K562 (cell line): Measurements from ENCODE around the gene ZFP64. TPM values are rescaled to one million over a fixed set of nuclear protein-coding genes. Genes with fewer than 3 reads are reported as not detected.
A peak's percentile ranks its signal among the peaks of the same experiment; 100 is the strongest.

Source experiments
- ATAC-seq: fragments of 200-7000 bp; cut with Tn5 transposase; 3 replicates; pipeline ENCODE4 v1.9.1; 2020; ENCODE audit warnings: moderate library complexity
- BruUV-seq: library from RNA; stranded (reverse); fragments of 400-500 nt; replicated peaks from 2 replicates; lab custom pipeline; 2021; lab: Mats Ljungman, UMichigan
- CTCF ChIA-PET: fragments of 300-600 bp; formaldehyde crosslinking; extraction: SDS; loops from one replicate; lab custom pipeline; 2021; ENCODE audit warnings: low intra/inter-chr PET ratio; lab: Yijun Ruan, JAX
- POLR2A ChIA-PET: fragments of 300-600, 350-650 bp; sonication (Branson Sonifier 250); formaldehyde crosslinking; extraction: SDS; loops from one replicate; lab custom pipeline; 2021; ENCODE audit warnings: antibody characterized with exemption, inconsistent platforms; lab: Yijun Ruan, JAX
- DNase-seq, 4 experiments: peaks; one replicate each; pipeline versions ENCODE4 v3.0.0 to v3.0.0-alpha.2; 2011 to 2018; ENCODE audit warnings: low spot score in 3 of 4, mixed read lengths in 3 of 4; ENCODE audit errors: extremely low read depth in 1 of 4
- FAIRE-seq: peaks from 2 replicates; lab custom pipeline; 2011; peaks lifted over from hg19 to GRCh38; lab: Jason Lieb, UNC
- H2AFZ ChIP-seq: 2 replicates; pipeline ENCODE4 v1.6.0; 2011; ENCODE audit warnings: low read depth, low read length, control low read depth, inconsistent platforms
- H3K27ac ChIP-seq: fragments of 200-600 bp; 3 replicates; pipeline ENCODE4 v1.8.0; 2011; ENCODE audit warnings: low read depth, mild to moderate bottlenecking, control low read depth, inconsistent platforms, low read length, moderate library complexity, mixed read lengths; ENCODE audit errors: extremely low read depth
- H3K27me3 ChIP-seq, 2 experiments: fragments of 300-600 bp in 1 of 2; 2 replicates in 1 of 2; 3 replicates in 1 of 2; pipeline versions ENCODE4 v1.6.0 to v1.8.0; 2011; ENCODE audit warnings: inconsistent platforms in 2 of 2, low read length in 2 of 2, mild to moderate bottlenecking in 1 of 2, mixed read lengths in 1 of 2, moderate library complexity in 1 of 2; ENCODE audit not compliant: control insufficient read depth in 2 of 2, insufficient read depth in 2 of 2
- H3K36me3 ChIP-seq: fragments of 300-600 bp; 3 replicates; pipeline ENCODE4 v1.8.0; 2011; ENCODE audit warnings: mild to moderate bottlenecking, low read length, inconsistent platforms; ENCODE audit not compliant: control insufficient read depth, insufficient read depth
- H3K4me1 ChIP-seq, 2 experiments: fragments of 200-600 bp in 1 of 2; replicated peaks in 1 of 2; 2 replicates in 1 of 2; 3 replicates in 1 of 2; pipeline versions ENCODE4 v1.5.1 to v1.8.0; 2011; ENCODE audit warnings: inconsistent platforms in 2 of 2, low read length in 2 of 2, mild to moderate bottlenecking in 1 of 2, mixed read lengths in 1 of 2, moderate library complexity in 1 of 2; ENCODE audit not compliant: control insufficient read depth in 2 of 2, insufficient read depth in 2 of 2
- H3K4me2 ChIP-seq: 2 replicates; pipeline ENCODE4 v1.6.1; 2011; ENCODE audit warnings: low read length, control low read depth, inconsistent platforms, mixed read lengths; ENCODE audit not compliant: insufficient read depth
- H3K4me3 ChIP-seq: fragments of 200-600 bp; sonication (generic), shearing (Covaris generic); 2 replicates; pipeline ENCODE4 v1.5.1; 2016; ENCODE audit warnings: control low read depth, inconsistent platforms
- H3K79me2 ChIP-seq: fragments of 200-600 bp; 3 replicates; pipeline ENCODE4 v1.8.0; 2011; ENCODE audit warnings: low read length, inconsistent platforms; ENCODE audit not compliant: control insufficient read depth, insufficient read depth
- H3K9ac ChIP-seq, 2 experiments: 2 replicates each; pipeline versions ENCODE4 v1.6.0 to v1.6.1; 2011; ENCODE audit warnings: low read depth in 2 of 2, low read length in 2 of 2, control low read depth in 1 of 2, inconsistent platforms in 1 of 2, mild to moderate bottlenecking in 1 of 2, mixed read lengths in 1 of 2; ENCODE audit not compliant: insufficient read depth in 1 of 2
- H3K9me1 ChIP-seq: one replicate; pipeline ENCODE4 v1.6.0; 2011; ENCODE audit warnings: inconsistent platforms, mild to moderate bottlenecking, low read length, moderate library complexity; ENCODE audit not compliant: control insufficient read depth, insufficient read depth
- H3K9me3 ChIP-seq: replicated peaks from 2 replicates; pipeline ENCODE4 v1.5.1; 2011; ENCODE audit warnings: low read depth, low read length, inconsistent platforms; ENCODE audit not compliant: control insufficient read depth, insufficient read depth
- H4K20me1 ChIP-seq: replicated peaks from 2 replicates; pipeline ENCODE4 v1.6.1; 2011; ENCODE audit warnings: low read length, inconsistent platforms, mixed read lengths; ENCODE audit not compliant: control insufficient read depth, insufficient read depth
- BCOR ChIP-seq: fragments of 450-650 bp; IDR thresholded peaks from 2 replicates; pipeline ENCODE4 v1.6.1; 2016
- NR2F6 ChIP-seq: fragments of 450-650 bp; formaldehyde crosslinking; IDR thresholded peaks from 2 replicates; pipeline ENCODE4 v1.4.0; 2020; ENCODE audit warnings: mild to moderate bottlenecking
- WGBS: fragments of 100-300 bp; shearing (Covaris generic); methylation state at CpG from one replicate; pipeline ENCODE4 v1.1.6; 2016; ENCODE audit warnings: low coverage, mixed read lengths; ENCODE audit not compliant: insufficient coverage; ENCODE audit errors: missing lambda C conversion rate; 5-methylcytosine and 5-hydroxymethylcytosine counted together
- in situ Hi-C: fragments of 300-500 bp; cut with MboI; formaldehyde crosslinking; loops from 4 replicates; pipeline ENCODE4 v1.15.0; 2018; ENCODE audit warnings: inconsistent platforms, mixed read lengths
- intact Hi-C: fragments of 100-400 bp; cut with micrococcal nuclease; formaldehyde crosslinking; loops from 2 replicates; pipeline ENCODE4 v1.14.2; 2022
- polyA plus RNA-seq, 8 experiments: library from polyadenylated mRNA; depleted of rRNA in 4 of 8; stranded (reverse) in 5 of 8; unstranded in 3 of 8; fragments of >200 nt; fragmentation: Nextera tagmentation in 2 of 8; fragmentation: Illumina TruSeq in 1 of 8; extraction: Ambion mirVana in 2 of 8; extraction: Trizol in 1 of 8; gene quantifications; 2 replicates each; pipeline versions ENCODE4 v1.2.1 to v1.2.3, GENCODE V29; 2011 to 2014; ENCODE audit warnings: inconsistent platforms in 1 of 8, missing spikeins in 1 of 8
- total RNA-seq, 7 experiments: library from RNA; depleted of rRNA in 6 of 7; stranded (reverse); fragments of >200 nt in 6 of 7; fragmentation: Illumina TruSeq in 2 of 7; extraction: Trizol in 2 of 7; gene quantifications; 2 replicates each; pipeline versions ENCODE4 v1.2.1 to v1.2.3, GENCODE V29; 2011 to 2021; ENCODE audit warnings: low replicate concordance in 1 of 7
- TF ChIP-seq, protein P1 (sequence below): fragments of 450-650 bp; IDR thresholded peaks from 2 replicates; pipeline ENCODE4 v1.7.0; 2016; ENCODE audit warnings: borderline replicate concordance
- TF ChIP-seq, protein P2 (sequence below): fragments of 250-450 bp; sonication (Bioruptor Pico); IDR thresholded peaks from 2 replicates; pipeline ENCODE4 v1.4.0; 2020; ENCODE audit warnings: mild to moderate bottlenecking, moderate library complexity
- TF ChIP-seq, protein P3 (sequence below): sonication (generic); formaldehyde crosslinking; IDR thresholded peaks from 2 replicates; pipeline ENCODE4 v1.8.1; 2023; ENCODE audit warnings: mild to moderate bottlenecking, missing genetic modification reagents
- TF ChIP-seq, protein P4 (sequence below): fragments of 450-650 bp; IDR thresholded peaks from 2 replicates; pipeline ENCODE4 v1.6.1; 2016; ENCODE audit warnings: mild to moderate bottlenecking, moderate library complexity

ZFP64 gene
- total and polyA plus RNA-seq, 9 of the 15 experiments (the other 6 are each of a cell fraction or from before 2014, with no cell fraction given), result 1.4 to 13.4 (median 7.0) TPM

DNA sequence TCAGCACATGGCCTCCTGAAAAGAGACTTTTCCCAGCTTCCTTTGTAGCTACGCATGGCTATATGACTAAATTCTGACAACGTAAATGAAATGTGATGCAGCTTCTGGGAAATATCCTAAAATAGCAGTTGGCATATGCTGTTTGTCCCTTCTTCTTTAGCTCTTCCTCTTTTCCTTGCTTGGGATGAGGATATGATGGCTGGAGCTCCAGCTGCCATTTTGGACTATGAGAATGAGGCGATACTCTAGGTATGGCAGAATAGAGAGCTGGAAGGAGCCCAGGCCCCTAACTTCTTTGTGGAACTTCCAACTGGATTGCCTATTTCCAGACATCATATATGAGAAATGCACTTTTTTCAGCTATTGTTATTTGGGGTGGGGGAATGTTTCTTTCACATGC is 5.3 kb upstream of the ZFP64 start:
- no peaks in the 10 kb centered on the region; the same call in 2 of the 3 replicates for H3K79me2 ChIP-seq
- DNase-seq (no peak), FAIRE-seq (no peak), ATAC-seq (no peak)
- POLR2A ChIA-PET, result interaction anchor here (1.2 kb wide), 1 partner anchor 14 kb away, joined by 3 read pairs; no protein-coding TSS in a partner anchor
- CTCF ChIA-PET, result no interaction called here
- H3K36me3 ChIP-seq, result no peaks in the 10 kb centered on the region
- intact Hi-C loops, result no loop called here
- no peaks in the 10 kb centered on the region for H3K27me3 ChIP-seq
- no peak overlapping the region for H3K4me2 ChIP-seq
- H3K9me1 ChIP-seq, result no peaks in the 10 kb centered on the region
- H2AFZ ChIP-seq, result no peak overlapping the region
- H3K9ac ChIP-seq, result no peak overlapping the region
- no peak overlapping the region for H3K27ac ChIP-seq
- 44% methylated on average over 3 of the region's 3 CpGs for whole genome bisulfite sequencing
- BruUV-seq, result no TSS peak
- no peaks in the 10 kb centered on the region for H3K9me3 ChIP-seq
- H4K20me1 ChIP-seq, result no peaks in the 10 kb centered on the region
- in situ Hi-C loops, result no loop called here
- peaks cover 0 to 10% of the 10 kb centered on the region in 2 experiments; a peak in 2 of 5 replicates for H3K4me1 ChIP-seq
- no peak overlapping the region for H3K4me3 ChIP-seq
- TF ChIP-seq, protein P1, sequence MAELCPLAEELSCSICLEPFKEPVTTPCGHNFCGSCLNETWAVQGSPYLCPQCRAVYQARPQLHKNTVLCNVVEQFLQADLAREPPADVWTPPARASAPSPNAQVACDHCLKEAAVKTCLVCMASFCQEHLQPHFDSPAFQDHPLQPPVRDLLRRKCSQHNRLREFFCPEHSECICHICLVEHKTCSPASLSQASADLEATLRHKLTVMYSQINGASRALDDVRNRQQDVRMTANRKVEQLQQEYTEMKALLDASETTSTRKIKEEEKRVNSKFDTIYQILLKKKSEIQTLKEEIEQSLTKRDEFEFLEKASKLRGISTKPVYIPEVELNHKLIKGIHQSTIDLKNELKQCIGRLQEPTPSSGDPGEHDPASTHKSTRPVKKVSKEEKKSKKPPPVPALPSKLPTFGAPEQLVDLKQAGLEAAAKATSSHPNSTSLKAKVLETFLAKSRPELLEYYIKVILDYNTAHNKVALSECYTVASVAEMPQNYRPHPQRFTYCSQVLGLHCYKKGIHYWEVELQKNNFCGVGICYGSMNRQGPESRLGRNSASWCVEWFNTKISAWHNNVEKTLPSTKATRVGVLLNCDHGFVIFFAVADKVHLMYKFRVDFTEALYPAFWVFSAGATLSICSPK, result no peak
- TF ChIP-seq, protein P2, sequence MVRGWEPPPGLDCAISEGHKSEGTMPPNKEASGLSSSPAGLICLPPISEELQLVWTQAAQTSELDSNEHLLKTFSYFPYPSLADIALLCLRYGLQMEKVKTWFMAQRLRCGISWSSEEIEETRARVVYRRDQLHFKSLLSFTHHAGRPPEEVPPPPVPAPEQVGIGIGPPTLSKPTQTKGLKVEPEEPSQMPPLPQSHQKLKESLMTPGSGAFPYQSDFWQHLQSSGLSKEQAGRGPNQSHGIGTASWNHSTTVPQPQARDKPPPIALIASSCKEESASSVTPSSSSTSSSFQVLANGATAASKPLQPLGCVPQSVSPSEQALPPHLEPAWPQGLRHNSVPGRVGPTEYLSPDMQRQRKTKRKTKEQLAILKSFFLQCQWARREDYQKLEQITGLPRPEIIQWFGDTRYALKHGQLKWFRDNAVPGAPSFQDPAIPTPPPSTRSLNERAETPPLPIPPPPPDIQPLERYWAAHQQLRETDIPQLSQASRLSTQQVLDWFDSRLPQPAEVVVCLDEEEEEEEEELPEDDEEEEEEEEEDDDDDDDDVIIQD (CRISPR knock-in tag), result no peak
- TF ChIP-seq NR2F6 (CRISPR knock-in tag) (no peak), BCOR (peak; percentile 72; the same call in 1 of the 2 replicates)
- TF ChIP-seq, protein P3, sequence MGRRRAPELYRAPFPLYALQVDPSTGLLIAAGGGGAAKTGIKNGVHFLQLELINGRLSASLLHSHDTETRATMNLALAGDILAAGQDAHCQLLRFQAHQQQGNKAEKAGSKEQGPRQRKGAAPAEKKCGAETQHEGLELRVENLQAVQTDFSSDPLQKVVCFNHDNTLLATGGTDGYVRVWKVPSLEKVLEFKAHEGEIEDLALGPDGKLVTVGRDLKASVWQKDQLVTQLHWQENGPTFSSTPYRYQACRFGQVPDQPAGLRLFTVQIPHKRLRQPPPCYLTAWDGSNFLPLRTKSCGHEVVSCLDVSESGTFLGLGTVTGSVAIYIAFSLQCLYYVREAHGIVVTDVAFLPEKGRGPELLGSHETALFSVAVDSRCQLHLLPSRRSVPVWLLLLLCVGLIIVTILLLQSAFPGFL (CRISPR knock-in tag), result no peak
- TF ChIP-seq, protein P4, sequence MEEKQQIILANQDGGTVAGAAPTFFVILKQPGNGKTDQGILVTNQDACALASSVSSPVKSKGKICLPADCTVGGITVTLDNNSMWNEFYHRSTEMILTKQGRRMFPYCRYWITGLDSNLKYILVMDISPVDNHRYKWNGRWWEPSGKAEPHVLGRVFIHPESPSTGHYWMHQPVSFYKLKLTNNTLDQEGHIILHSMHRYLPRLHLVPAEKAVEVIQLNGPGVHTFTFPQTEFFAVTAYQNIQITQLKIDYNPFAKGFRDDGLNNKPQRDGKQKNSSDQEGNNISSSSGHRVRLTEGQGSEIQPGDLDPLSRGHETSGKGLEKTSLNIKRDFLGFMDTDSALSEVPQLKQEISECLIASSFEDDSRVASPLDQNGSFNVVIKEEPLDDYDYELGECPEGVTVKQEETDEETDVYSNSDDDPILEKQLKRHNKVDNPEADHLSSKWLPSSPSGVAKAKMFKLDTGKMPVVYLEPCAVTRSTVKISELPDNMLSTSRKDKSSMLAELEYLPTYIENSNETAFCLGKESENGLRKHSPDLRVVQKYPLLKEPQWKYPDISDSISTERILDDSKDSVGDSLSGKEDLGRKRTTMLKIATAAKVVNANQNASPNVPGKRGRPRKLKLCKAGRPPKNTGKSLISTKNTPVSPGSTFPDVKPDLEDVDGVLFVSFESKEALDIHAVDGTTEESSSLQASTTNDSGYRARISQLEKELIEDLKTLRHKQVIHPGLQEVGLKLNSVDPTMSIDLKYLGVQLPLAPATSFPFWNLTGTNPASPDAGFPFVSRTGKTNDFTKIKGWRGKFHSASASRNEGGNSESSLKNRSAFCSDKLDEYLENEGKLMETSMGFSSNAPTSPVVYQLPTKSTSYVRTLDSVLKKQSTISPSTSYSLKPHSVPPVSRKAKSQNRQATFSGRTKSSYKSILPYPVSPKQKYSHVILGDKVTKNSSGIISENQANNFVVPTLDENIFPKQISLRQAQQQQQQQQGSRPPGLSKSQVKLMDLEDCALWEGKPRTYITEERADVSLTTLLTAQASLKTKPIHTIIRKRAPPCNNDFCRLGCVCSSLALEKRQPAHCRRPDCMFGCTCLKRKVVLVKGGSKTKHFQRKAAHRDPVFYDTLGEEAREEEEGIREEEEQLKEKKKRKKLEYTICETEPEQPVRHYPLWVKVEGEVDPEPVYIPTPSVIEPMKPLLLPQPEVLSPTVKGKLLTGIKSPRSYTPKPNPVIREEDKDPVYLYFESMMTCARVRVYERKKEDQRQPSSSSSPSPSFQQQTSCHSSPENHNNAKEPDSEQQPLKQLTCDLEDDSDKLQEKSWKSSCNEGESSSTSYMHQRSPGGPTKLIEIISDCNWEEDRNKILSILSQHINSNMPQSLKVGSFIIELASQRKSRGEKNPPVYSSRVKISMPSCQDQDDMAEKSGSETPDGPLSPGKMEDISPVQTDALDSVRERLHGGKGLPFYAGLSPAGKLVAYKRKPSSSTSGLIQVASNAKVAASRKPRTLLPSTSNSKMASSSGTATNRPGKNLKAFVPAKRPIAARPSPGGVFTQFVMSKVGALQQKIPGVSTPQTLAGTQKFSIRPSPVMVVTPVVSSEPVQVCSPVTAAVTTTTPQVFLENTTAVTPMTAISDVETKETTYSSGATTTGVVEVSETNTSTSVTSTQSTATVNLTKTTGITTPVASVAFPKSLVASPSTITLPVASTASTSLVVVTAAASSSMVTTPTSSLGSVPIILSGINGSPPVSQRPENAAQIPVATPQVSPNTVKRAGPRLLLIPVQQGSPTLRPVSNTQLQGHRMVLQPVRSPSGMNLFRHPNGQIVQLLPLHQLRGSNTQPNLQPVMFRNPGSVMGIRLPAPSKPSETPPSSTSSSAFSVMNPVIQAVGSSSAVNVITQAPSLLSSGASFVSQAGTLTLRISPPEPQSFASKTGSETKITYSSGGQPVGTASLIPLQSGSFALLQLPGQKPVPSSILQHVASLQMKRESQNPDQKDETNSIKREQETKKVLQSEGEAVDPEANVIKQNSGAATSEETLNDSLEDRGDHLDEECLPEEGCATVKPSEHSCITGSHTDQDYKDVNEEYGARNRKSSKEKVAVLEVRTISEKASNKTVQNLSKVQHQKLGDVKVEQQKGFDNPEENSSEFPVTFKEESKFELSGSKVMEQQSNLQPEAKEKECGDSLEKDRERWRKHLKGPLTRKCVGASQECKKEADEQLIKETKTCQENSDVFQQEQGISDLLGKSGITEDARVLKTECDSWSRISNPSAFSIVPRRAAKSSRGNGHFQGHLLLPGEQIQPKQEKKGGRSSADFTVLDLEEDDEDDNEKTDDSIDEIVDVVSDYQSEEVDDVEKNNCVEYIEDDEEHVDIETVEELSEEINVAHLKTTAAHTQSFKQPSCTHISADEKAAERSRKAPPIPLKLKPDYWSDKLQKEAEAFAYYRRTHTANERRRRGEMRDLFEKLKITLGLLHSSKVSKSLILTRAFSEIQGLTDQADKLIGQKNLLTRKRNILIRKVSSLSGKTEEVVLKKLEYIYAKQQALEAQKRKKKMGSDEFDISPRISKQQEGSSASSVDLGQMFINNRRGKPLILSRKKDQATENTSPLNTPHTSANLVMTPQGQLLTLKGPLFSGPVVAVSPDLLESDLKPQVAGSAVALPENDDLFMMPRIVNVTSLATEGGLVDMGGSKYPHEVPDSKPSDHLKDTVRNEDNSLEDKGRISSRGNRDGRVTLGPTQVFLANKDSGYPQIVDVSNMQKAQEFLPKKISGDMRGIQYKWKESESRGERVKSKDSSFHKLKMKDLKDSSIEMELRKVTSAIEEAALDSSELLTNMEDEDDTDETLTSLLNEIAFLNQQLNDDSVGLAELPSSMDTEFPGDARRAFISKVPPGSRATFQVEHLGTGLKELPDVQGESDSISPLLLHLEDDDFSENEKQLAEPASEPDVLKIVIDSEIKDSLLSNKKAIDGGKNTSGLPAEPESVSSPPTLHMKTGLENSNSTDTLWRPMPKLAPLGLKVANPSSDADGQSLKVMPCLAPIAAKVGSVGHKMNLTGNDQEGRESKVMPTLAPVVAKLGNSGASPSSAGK, result no peak
